Mesodermal cell (in vitro differentiated cells): ENCODE results near the gene NME2.
A peak's percentile ranks its signal among the peaks of the same experiment; 100 is the strongest.

Experiments
- H3K27ac ChIP-seq: 2 replicates; pipeline ENCODE4 v1.7.0; 2013; ENCODE audit warnings: mild to moderate bottlenecking, low read depth, low read length, moderate library complexity; ENCODE audit not compliant: severe bottlenecking
- H3K36me3 ChIP-seq: 2 replicates; pipeline ENCODE4 v1.7.1; 2013; ENCODE audit warnings: mild to moderate bottlenecking, low read length, moderate library complexity; ENCODE audit not compliant: control insufficient read depth, insufficient read depth
- H3K4me1 ChIP-seq: one replicate; pipeline ENCODE4 v1.7.1; 2013; ENCODE audit warnings: mild to moderate bottlenecking, low read length; ENCODE audit not compliant: insufficient read depth, control insufficient read depth, poor library complexity, severe bottlenecking
- H3K4me3 ChIP-seq: 2 replicates; pipeline ENCODE4 v1.7.0; 2013; ENCODE audit warnings: low read length, control low read depth, mild to moderate bottlenecking; ENCODE audit not compliant: insufficient read depth, poor library complexity, severe bottlenecking; ENCODE audit errors: extremely low read depth
- H3K9me3 ChIP-seq: 2 replicates; pipeline ENCODE4 v1.7.1; 2013; ENCODE audit warnings: mild to moderate bottlenecking, low read length, moderate library complexity; ENCODE audit not compliant: control insufficient read depth
- WGBS, 2 experiments: methylation state at CpG; one replicate each; pipeline ENCODE4 v1.1.5; 2013; ENCODE audit warnings: missing lambda C conversion rate in 2 of 2; ENCODE audit not compliant: insufficient coverage in 2 of 2; 5-methylcytosine and 5-hydroxymethylcytosine counted together

NME2 gene

GRCh38 chr17:51128076-51128475, 38.1 kb upstream of the NME2 start:
- H3K27ac ChIP-seq: no peak overlapping the region
- no peak overlapping the region for H3K4me3 ChIP-seq
- no peaks in the 10 kb centered on the region for H3K36me3 ChIP-seq
- WGBS, 2 experiments: 67 to 75% methylated on average over 1 of the region's 3 CpGs
- peaks cover 3% of the 10 kb centered on the region for H3K4me1 ChIP-seq
- no peaks in the 10 kb centered on the region for H3K9me3 ChIP-seq

- Histone ChIP-seq H3K27ac (peak overlapping the region; percentile 17), H3K36me3 (no peaks in the 10 kb centered on the region), H3K4me1 (peaks cover 6% of the 10 kb centered on the region), H3K9me3 (no peaks in the 10 kb centered on the region), H3K4me3 (no peak overlapping the region)
These were observed 33.3 kb upstream of the NME2 start for GRCh38 chr17:51132964-51133319.

- peak overlapping the region; percentile 17 for H3K27ac ChIP-seq
These were observed 32.8 kb upstream of the NME2 start for GRCh38 chr17:51133365-51133764.

DNA sequence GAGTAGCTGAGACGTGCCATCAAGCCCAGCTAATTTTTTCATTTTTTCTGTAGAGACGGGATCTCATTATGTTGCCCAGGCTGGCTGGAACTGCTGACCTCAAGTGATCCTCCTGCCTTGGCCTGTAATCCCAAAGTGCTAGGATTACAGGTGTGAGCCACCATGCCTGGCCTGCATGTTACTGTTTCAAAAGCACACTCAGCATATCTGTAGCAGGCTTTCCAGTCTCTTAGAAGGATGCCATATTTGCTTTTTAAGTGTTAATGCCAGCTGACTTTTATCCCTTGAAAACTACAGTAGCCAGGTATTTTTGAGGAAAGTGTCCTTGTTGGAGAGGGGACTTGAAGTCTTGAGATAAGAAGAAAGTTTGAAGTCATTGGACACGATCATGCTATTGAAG, 30.3 kb upstream of the NME2 start:
- no peaks in the 10 kb centered on the region for H3K36me3 ChIP-seq
- peaks cover 6% of the 10 kb centered on the region for H3K4me1 ChIP-seq
- no peaks in the 10 kb centered on the region for H3K9me3 ChIP-seq
- H3K27ac ChIP-seq: no peak overlapping the region
- 91 to 95% methylated on average over 3 of the region's 3 CpGs for WGBS, 2 experiments
- no peak overlapping the region for H3K4me3 ChIP-seq

More at GRCh38 chr17:51133365-51133764, 32.8 kb upstream of the NME2 start:
- Histone ChIP-seq H3K9me3 (no peaks in the 10 kb centered on the region), H3K36me3 (no peaks in the 10 kb centered on the region), H3K4me1 (peaks cover 6% of the 10 kb centered on the region), H3K4me3 (no peak overlapping the region)
- 100% methylated on average over 1 of the region's 2 CpGs; no CpG with 5 or more reads in 1 of the 2 experiments for WGBS, 2 experiments

GRCh38 chr17:51142597-51142996, 23.6 kb upstream of the NME2 start:
- no peaks in the 10 kb centered on the region for H3K36me3 ChIP-seq
- WGBS, 2 experiments: no CpG with 5 or more reads among the region's 2 CpGs

DNA sequence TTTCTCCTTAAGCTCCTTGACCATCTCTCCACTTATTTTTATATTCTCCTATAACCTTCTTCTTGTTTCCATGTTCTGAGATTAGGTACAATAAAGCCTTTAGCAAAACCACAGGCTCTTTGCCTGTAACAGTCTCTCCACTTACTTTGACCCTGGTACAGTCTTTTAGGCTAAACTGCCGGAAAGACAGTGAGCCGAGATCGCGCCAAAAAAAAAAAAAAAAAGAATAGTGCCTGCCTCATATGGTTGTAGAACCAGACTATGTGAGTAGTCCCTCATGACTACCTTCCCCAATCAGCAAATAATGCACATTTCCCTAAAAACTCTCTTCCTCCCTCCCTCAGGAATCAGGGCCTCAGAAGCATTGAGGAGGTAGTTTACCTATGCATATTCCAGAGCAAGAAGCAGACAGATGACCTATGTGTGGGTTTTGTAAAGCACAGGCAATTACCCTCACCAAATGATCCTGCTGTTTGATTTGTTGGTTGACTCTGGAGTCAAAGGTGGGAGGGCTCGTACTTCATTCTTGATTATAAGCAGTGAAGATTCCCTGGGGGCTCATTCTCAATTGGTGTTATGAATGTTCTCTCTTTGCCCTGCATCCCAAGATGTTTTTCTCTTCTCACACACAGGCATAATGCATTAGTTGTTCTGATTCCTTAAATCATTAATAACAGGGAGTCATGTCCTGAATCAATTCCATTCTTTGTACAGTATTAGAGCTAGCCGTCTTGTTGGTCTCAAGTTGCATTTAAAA, 21.8 kb upstream of the NME2 start:
- no peak overlapping the region for H3K4me3 ChIP-seq
- H3K27ac ChIP-seq: no peak overlapping the region
- no peaks in the 10 kb centered on the region for H3K4me1 ChIP-seq
- 83 to 86% methylated on average over 1 to 6 of the region's 6 CpGs for WGBS, 2 experiments
- no peaks in the 10 kb centered on the region for H3K36me3 ChIP-seq
- H3K9me3 ChIP-seq: no peaks in the 10 kb centered on the region

More at GRCh38 chr17:51142597-51142996, 23.6 kb upstream of the NME2 start:
- Histone ChIP-seq H3K27ac (no peak overlapping the region), H3K9me3 (no peaks in the 10 kb centered on the region), H3K4me3 (no peak overlapping the region), H3K4me1 (no peaks in the 10 kb centered on the region)

- H3K27ac ChIP-seq: no peak overlapping the region
- H3K4me1 ChIP-seq: no peaks in the 10 kb centered on the region
- WGBS, 2 experiments: 80 to 100% methylated on average over 2 to 3 of the region's 4 CpGs
- no peaks in the 10 kb centered on the region for H3K36me3 ChIP-seq
- H3K4me3 ChIP-seq: no peak overlapping the region
- H3K9me3 ChIP-seq: no peaks in the 10 kb centered on the region
These were observed 18.6 kb upstream of the NME2 start for GRCh38 chr17:51147650-51148049.

DNA sequence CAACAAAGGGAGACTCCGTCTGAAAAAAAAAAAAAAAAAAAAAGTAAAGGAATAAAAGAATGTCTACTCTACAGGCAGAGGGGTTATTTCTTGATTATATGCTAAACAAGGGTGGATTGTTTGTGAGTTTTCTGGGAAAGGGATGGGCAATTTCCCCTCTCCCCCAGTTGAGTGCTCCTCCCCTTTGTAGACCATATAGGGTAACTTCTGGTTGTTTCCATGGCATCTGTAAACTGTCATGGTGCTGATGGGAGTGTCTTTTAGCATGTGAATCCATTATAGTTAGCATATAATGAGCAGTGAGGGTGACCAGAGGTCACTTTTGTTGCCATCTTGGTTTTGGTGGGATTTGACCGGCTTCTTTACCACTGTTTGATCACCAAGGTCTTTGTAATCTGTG, 17.0 kb upstream of the NME2 start:
- WGBS, 2 experiments: no CpG with 5 or more reads among the region's 2 CpGs

DNA sequence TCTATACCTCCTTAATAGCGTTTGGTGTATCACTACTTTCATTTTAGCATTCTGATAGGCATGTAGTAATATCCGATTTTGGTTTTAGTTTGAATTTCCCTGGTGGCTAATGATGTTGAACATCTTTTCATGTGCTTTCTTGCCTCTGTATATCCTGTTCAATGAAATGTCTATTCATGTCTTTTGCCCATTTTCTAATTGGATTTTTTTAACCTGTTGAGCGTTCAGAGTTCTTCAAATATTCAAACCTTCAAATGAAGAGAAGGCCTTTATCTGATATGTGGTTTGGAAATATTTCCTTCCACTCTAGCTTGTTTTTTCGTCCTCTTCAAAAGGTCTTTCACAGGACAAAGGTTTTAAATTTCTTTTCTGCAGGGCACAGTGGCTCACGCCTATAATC, 15.3 kb upstream of the NME2 start:
- Histone ChIP-seq H3K36me3 (peaks cover 7% of the 10 kb centered on the region), H3K4me1 (no peaks in the 10 kb centered on the region), H3K9me3 (no peaks in the 10 kb centered on the region), H3K27ac (no peak overlapping the region), H3K4me3 (no peak overlapping the region)
- 100% methylated on average over 1 of the region's 5 CpGs for WGBS, 2 experiments

More for the DNA sequence above, 17.0 kb upstream of the NME2 start:
- H3K4me3 ChIP-seq: no peak overlapping the region
- no peaks in the 10 kb centered on the region for H3K36me3 ChIP-seq
- H3K27ac ChIP-seq: no peak overlapping the region
- no peaks in the 10 kb centered on the region for H3K4me1 ChIP-seq
- no peaks in the 10 kb centered on the region for H3K9me3 ChIP-seq

DNA sequence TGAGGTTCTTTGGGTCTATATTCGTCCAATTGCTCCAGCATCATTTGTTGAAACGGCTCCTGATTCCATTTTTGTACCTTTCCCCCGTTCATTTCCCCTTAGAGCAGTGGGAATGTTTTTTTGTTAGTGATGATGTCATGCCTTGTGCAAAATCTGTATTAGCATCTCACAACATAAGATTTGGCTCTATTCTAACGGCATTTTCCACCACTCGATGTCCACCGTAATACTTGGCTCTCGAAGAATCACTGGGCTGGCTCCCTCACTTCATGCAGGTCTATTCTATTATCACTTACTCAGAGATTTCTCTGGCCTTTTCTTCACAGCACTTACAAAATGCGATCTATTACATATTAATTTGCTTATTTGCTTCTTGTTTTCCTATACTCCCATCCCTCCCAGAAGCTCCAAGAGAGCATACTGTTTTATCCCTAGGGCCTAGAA, 13.4 kb upstream of the NME2 start:
- 66 to 74% methylated on average over 3 to 4 of the region's 8 CpGs for WGBS, 2 experiments

GRCh38 chr17:51153210-51154072, 12.8 kb upstream of the NME2 start, which contains the start of gene NME1:
Gene NME1 (plus strand): TSS chr17:51153559. CDS start chr17:51155655, 2,096 bp downstream.
- 1% methylated on average over 58 to 59 of the region's 60 CpGs for WGBS, 2 experiments
- Histone ChIP-seq H3K9me3 (no peaks in the 10 kb centered on the region), H3K27ac (peak within 1 kb of the TSS; percentile 87), H3K4me1 (no peaks in the 10 kb centered on the region), H3K36me3 (peaks cover 32% of the 10 kb centered on the region), H3K4me3 (peak within 1 kb of the TSS; percentile 74)

More for the DNA sequence above, 13.4 kb upstream of the NME2 start:
- H3K27ac ChIP-seq: peak overlapping the region; percentile 87
- no peaks in the 10 kb centered on the region for H3K9me3 ChIP-seq
- no peaks in the 10 kb centered on the region for H3K4me1 ChIP-seq
- H3K4me3 ChIP-seq: no peak overlapping the region
- peaks cover 25% of the 10 kb centered on the region for H3K36me3 ChIP-seq
